Activated naive CD4-positive, alpha-beta T cell treated with anti-CD3 and anti-CD28 coated beads, Interleukin-2, amount 50 U/mL, for 72 hours (primary cell): ENCODE results near the gene RS1. TPM values are rescaled to one million over a fixed set of nuclear protein-coding genes. Genes with fewer than 3 reads are reported as not detected.

ENCODE experiments used
- ATAC-seq, 2 donors: fragments of 150-1000 bp; cut with Tn5 transposase; 2 replicates each; pipeline ENCODE4 v1.10.0; 2021; ENCODE audit warnings: mild to moderate bottlenecking in 2 of 2, moderate library complexity in 2 of 2
- DNase-seq, 2 donors: peaks; one replicate each; pipeline ENCODE4 v3.0.0; 2021 to 2022; ENCODE audit warnings: low spot score in 2 of 2
- H3K27ac Mint-ChIP-seq, 2 donors: one replicate each; pipeline ENCODE4 v1.8.0; 2022; ENCODE audit warnings: mild to moderate bottlenecking in 2 of 2, mixed read lengths in 2 of 2
- H3K36me3 Mint-ChIP-seq, 2 donors: one replicate each; pipeline ENCODE4 v1.8.0; 2022; ENCODE audit warnings: mixed read lengths in 2 of 2
- H3K9me3 Mint-ChIP-seq, 2 donors: one replicate each; pipeline ENCODE4 v1.8.0; 2022; ENCODE audit warnings: mixed read lengths in 2 of 2
- total RNA-seq, 2 donors: library from RNA; stranded (reverse); gene quantifications; one replicate each; pipeline ENCODE4 v1.2.3, GENCODE V29; 2022

Gene RS1
- total RNA-seq, 2 donors from 2014 or later = not detected

- H3K36me3 Mint-ChIP-seq = no peaks in the 10 kb centered on the region
- no peak for DNase-seq
- peak overlapping the region in 1 of 2 donors; percentile 87 for H3K27ac Mint-ChIP-seq
- ATAC-seq = no peak
- H3K9me3 Mint-ChIP-seq = no peaks in the 10 kb centered on the region
Observed at GRCh38 chrX:18676470-18676869, 4.6 kb upstream of the RS1 start.

- Mint-ChIP-seq H3K9me3 (no peaks in the 10 kb centered on the region), H3K27ac (peak overlapping the region in 1 of 2 donors; percentile 87), H3K36me3 (no peaks in the 10 kb centered on the region)
- no peak for ATAC-seq
- no peak for DNase-seq
Observed at GRCh38 chrX:18676050-18676449, 4.1 kb upstream of the RS1 start.

GRCh38 chrX:18674788-18675735 is 3.2 kb upstream of the RS1 start:
- no peaks in the 10 kb centered on the region for H3K9me3 Mint-ChIP-seq

GRCh38 chrX:18674417-18674787 is 2.5 kb upstream of the RS1 start:
- ATAC-seq = peak; percentile 39 to 43
- no peaks in the 10 kb centered on the region for H3K9me3 Mint-ChIP-seq
- no peaks in the 10 kb centered on the region for H3K36me3 Mint-ChIP-seq
- H3K27ac Mint-ChIP-seq = peak overlapping the region in 1 of 2 donors; percentile 87
- peak; percentile 3 to 56 for DNase-seq

More at GRCh38 chrX:18674788-18675735, 3.2 kb upstream of the RS1 start:
- peak overlapping the region; percentile 87 to 89 for H3K27ac Mint-ChIP-seq
- DNase-seq (peak; percentile 80 to 81), ATAC-seq (peak; percentile 88)
- no peaks in the 10 kb centered on the region for H3K36me3 Mint-ChIP-seq

GRCh38 chrX:18668071-18668835 is 3.7 kb downstream of the RS1 start:
- Mint-ChIP-seq H3K36me3 (no peaks in the 10 kb centered on the region), H3K9me3 (no peaks in the 10 kb centered on the region), H3K27ac (no peak overlapping the region)
- DNase-seq (no peak), ATAC-seq (peak in 1 of 2 donors; percentile 18)

GRCh38 chrX:18666614-18667013 is 5.3 kb downstream of the RS1 start:
- H3K36me3 Mint-ChIP-seq = no peaks in the 10 kb centered on the region
- H3K9me3 Mint-ChIP-seq = no peaks in the 10 kb centered on the region

GRCh38 chrX:18664947-18665346 is 7.0 kb downstream of the RS1 start:
- no peak for DNase-seq
- Mint-ChIP-seq H3K9me3 (no peaks in the 10 kb centered on the region), H3K36me3 (no peaks in the 10 kb centered on the region), H3K27ac (no peak overlapping the region)
- ATAC-seq = no peak

More at GRCh38 chrX:18666614-18667013, 5.3 kb downstream of the RS1 start:
- ATAC-seq (no peak), DNase-seq (no peak)
- H3K27ac Mint-ChIP-seq = no peak overlapping the region

- Mint-ChIP-seq H3K27ac (no peak overlapping the region), H3K36me3 (no peaks in the 10 kb centered on the region), H3K9me3 (no peaks in the 10 kb centered on the region)
- ATAC-seq (no peak), DNase-seq (no peak)
Observed at GRCh38 chrX:18661273-18661672, 10.6 kb downstream of the RS1 start.

- H3K9me3 Mint-ChIP-seq = no peaks in the 10 kb centered on the region
- no peak for DNase-seq
Observed at GRCh38 chrX:18654875-18655836, 16.8 kb downstream of the RS1 start.

GRCh38 chrX:18652636-18653035 is 19.3 kb downstream of the RS1 start:
- no peak overlapping the region for H3K27ac Mint-ChIP-seq
- no peaks in the 10 kb centered on the region for H3K36me3 Mint-ChIP-seq
- H3K9me3 Mint-ChIP-seq = no peaks in the 10 kb centered on the region
- DNase-seq (no peak), ATAC-seq (no peak)

More at GRCh38 chrX:18654875-18655836, 16.8 kb downstream of the RS1 start:
- no peak for ATAC-seq
- Mint-ChIP-seq H3K27ac (no peak overlapping the region), H3K36me3 (no peaks in the 10 kb centered on the region)

- H3K27ac Mint-ChIP-seq = no peak overlapping the region
- ATAC-seq (no peak), DNase-seq (no peak)
- no peaks in the 10 kb centered on the region for H3K9me3 Mint-ChIP-seq
- no peaks in the 10 kb centered on the region for H3K36me3 Mint-ChIP-seq
Observed at GRCh38 chrX:18650662-18651061, 21.2 kb downstream of the RS1 start.

- H3K36me3 Mint-ChIP-seq = no peaks in the 10 kb centered on the region
- H3K27ac Mint-ChIP-seq = no peak overlapping the region
- no peaks in the 10 kb centered on the region for H3K9me3 Mint-ChIP-seq
- ATAC-seq (no peak), DNase-seq (no peak)
Observed at GRCh38 chrX:18649498-18649951, 22.4 kb downstream of the RS1 start.

- H3K9me3 Mint-ChIP-seq = no peaks in the 10 kb centered on the region
- no peaks in the 10 kb centered on the region for H3K36me3 Mint-ChIP-seq
- DNase-seq = no peak
- no peak overlapping the region for H3K27ac Mint-ChIP-seq
- no peak for ATAC-seq
Observed at GRCh38 chrX:18647621-18648020, 24.3 kb downstream of the RS1 start.

- no peaks in the 10 kb centered on the region for H3K36me3 Mint-ChIP-seq
- no peak overlapping the region for H3K27ac Mint-ChIP-seq
- ATAC-seq = no peak
- no peaks in the 10 kb centered on the region for H3K9me3 Mint-ChIP-seq
- DNase-seq = no peak
Observed at GRCh38 chrX:18643853-18644252, 28.1 kb downstream of the RS1 start.

GRCh38 chrX:18643243-18643642 is 28.7 kb downstream of the RS1 start:
- no peaks in the 10 kb centered on the region for H3K9me3 Mint-ChIP-seq
- DNase-seq (no peak), ATAC-seq (no peak)
- no peak overlapping the region for H3K27ac Mint-ChIP-seq
- no peaks in the 10 kb centered on the region for H3K36me3 Mint-ChIP-seq

GRCh38 chrX:18640686-18641085 is 31.2 kb downstream of the RS1 start:
- DNase-seq (no peak), ATAC-seq (no peak)
- H3K36me3 Mint-ChIP-seq = no peaks in the 10 kb centered on the region
- H3K9me3 Mint-ChIP-seq = no peaks in the 10 kb centered on the region
- no peak overlapping the region for H3K27ac Mint-ChIP-seq
